Caki2 (cell line): Measurements from ENCODE around the gene NFIA. TPM values are rescaled to one million over a fixed set of nuclear protein-coding genes. Genes with fewer than 3 reads are reported as not detected.
A peak's percentile ranks its signal among the peaks of the same experiment; 100 is the strongest.

Experiments
- DNase-seq: peaks from one replicate; pipeline ENCODE4 v3.0.0-alpha.2; 2015; ENCODE audit warnings: low read depth
- in situ Hi-C: cut with HindIII; loops from 2 replicates; pipeline ENCODE4 v1.10.0; 2016; ENCODE audit warnings: low sequenced_read_pairs, low pct_unique_long_range_greater_than_20kb, mixed read lengths
- total RNA-seq: library from RNA; depleted of rRNA; stranded (reverse); fragments of >200 nt; shearing (Covaris generic); gene quantifications from 2 replicates; pipeline ENCODE4 v1.2.3, GENCODE V29; 2014; ENCODE audit warnings: low replicate concordance

Gene NFIA
- total RNA-seq, 1 experiment from 2014 or later = 8.7 TPM

GRCh38 chr1:61184040-61184713 lies 101.8 kb downstream of the NFIA start:
- in situ Hi-C loops = no loop called here
- peak; percentile 86 for DNase-seq

- in situ Hi-C loops = no loop called here
- DNase-seq = no peak
These were observed 102.3 kb downstream of the NFIA start for GRCh38 chr1:61184714-61185106.

- in situ Hi-C loops = no loop called here
- no peak for DNase-seq
These were observed 104.4 kb downstream of the NFIA start for GRCh38 chr1:61186753-61187152.

GRCh38 chr1:61187352-61188086 lies 105.2 kb downstream of the NFIA start:
- no peak for DNase-seq
- in situ Hi-C loops = no loop called here

GRCh38 chr1:61190153-61190552 lies 107.8 kb downstream of the NFIA start:
- in situ Hi-C loops = no loop called here
- DNase-seq = no peak

GRCh38 chr1:61190618-61191432 lies 108.5 kb downstream of the NFIA start:
- in situ Hi-C loops = no loop called here
- DNase-seq = no peak

- in situ Hi-C loops = no loop called here
- no peak for DNase-seq
These were observed 109.0 kb downstream of the NFIA start for GRCh38 chr1:61191433-61191720.

GRCh38 chr1:61192663-61193330 lies 110.4 kb downstream of the NFIA start:
- in situ Hi-C loops = no loop called here
- no peak for DNase-seq

- in situ Hi-C loops = no loop called here
- no peak for DNase-seq
These were observed 111.4 kb downstream of the NFIA start for GRCh38 chr1:61193808-61194207.

- DNase-seq = no peak
- in situ Hi-C loops = no loop called here
These were observed 116.2 kb downstream of the NFIA start for GRCh38 chr1:61198554-61198953.

GRCh38 chr1:61201035-61201434 lies 118.7 kb downstream of the NFIA start:
- DNase-seq = no peak
- in situ Hi-C loops = no loop called here

- in situ Hi-C loops = no loop called here
- no peak for DNase-seq
These were observed 120.7 kb downstream of the NFIA start for GRCh38 chr1:61202854-61203598.

- in situ Hi-C loops = no loop called here
- no peak for DNase-seq
These were observed 122.2 kb downstream of the NFIA start for GRCh38 chr1:61204528-61204927.

GRCh38 chr1:61207416-61207815 lies 125.1 kb downstream of the NFIA start:
- in situ Hi-C loops = no loop called here
- peak; percentile 22 for DNase-seq

- no peak for DNase-seq
These were observed 125.8 kb downstream of the NFIA start for GRCh38 chr1:61208172-61208571.

GRCh38 chr1:61208831-61209230 lies 126.5 kb downstream of the NFIA start:
- in situ Hi-C loops = no loop called here
- no peak for DNase-seq

More at GRCh38 chr1:61208172-61208571, 125.8 kb downstream of the NFIA start:
- in situ Hi-C loops = no loop called here

- DNase-seq = peak; percentile 23
These were observed 128.2 kb downstream of the NFIA start for GRCh38 chr1:61210435-61211154.

More at GRCh38 chr1:61210435-61211154, 128.2 kb downstream of the NFIA start:
- in situ Hi-C loops = no loop called here
